Measurements from ENCODE around the gene TRIM66. TPM values are rescaled to one million over a fixed set of nuclear protein-coding genes. Genes with fewer than 3 reads are reported as not detected.

The TRIM66 gene
- total RNA-seq, 2 donors from 2014 or later = 11.2 to 37.2 TPM

- H3K4me1 ChIP-seq = no peaks in the 10 kb centered on the region
- intact Hi-C loops (cut with DNase I) = no loop called here
- TF ChIP-seq POLR2A (IDR thresholded peaks at IDR 0.05) = no peak
- TF ChIP-seq, protein P1, sequence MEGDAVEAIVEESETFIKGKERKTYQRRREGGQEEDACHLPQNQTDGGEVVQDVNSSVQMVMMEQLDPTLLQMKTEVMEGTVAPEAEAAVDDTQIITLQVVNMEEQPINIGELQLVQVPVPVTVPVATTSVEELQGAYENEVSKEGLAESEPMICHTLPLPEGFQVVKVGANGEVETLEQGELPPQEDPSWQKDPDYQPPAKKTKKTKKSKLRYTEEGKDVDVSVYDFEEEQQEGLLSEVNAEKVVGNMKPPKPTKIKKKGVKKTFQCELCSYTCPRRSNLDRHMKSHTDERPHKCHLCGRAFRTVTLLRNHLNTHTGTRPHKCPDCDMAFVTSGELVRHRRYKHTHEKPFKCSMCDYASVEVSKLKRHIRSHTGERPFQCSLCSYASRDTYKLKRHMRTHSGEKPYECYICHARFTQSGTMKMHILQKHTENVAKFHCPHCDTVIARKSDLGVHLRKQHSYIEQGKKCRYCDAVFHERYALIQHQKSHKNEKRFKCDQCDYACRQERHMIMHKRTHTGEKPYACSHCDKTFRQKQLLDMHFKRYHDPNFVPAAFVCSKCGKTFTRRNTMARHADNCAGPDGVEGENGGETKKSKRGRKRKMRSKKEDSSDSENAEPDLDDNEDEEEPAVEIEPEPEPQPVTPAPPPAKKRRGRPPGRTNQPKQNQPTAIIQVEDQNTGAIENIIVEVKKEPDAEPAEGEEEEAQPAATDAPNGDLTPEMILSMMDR (IDR thresholded peaks at IDR 0.05) = no peak
- 91 to 94% methylated on average over 6 of the region's 6 CpGs for WGBS, 2 donors
- H3K9me3 ChIP-seq = no peaks in the 10 kb centered on the region
- ATAC-seq (no peak), DNase-seq (no peak)
- no peak overlapping the region for H3K4me3 ChIP-seq
- H3K27me3 ChIP-seq = no peaks in the 10 kb centered on the region
- H3K36me3 ChIP-seq (replicated peaks in 1 of 2; ENCODE audit: insufficient read depth in 1 of 2, low read depth in 2 of 2) = no peaks in the 10 kb centered on the region
- no peak overlapping the region for H3K27ac ChIP-seq
Observed at GRCh38 chr11:8634498-8634897, 48.0 kb downstream of the TRIM66 start.

- WGBS, 2 donors = 87 to 92% methylated on average over 6 of the region's 6 CpGs
- no peak overlapping the region for H3K27ac ChIP-seq
Observed at GRCh38 chr11:8631395-8632118, 50.9 kb downstream of the TRIM66 start.

DNA sequence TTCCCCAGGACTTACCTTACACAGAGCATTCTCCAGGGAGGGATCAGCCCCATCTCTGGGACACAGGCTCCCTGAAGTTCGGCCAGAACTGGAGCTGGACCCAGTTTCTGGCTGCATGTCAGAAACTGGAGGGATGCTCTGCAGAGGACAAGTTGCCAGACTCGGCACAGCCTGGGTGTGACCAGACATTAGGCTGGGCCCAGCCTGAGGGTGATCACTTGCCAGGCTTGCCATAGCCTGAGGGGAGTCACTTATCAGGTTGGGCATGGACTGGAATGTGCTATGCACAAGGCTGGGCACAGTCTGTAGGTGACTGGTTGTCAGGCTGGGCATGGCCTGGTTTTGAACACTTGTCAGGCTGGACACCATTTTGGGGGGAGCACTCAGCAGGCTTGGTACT lies 57.8 kb downstream of the TRIM66 start:
- intact Hi-C loops (cut with DNase I) = no loop called here
- ATAC-seq = no peak

More at GRCh38 chr11:8631395-8632118, 50.9 kb downstream of the TRIM66 start:
- no peaks in the 10 kb centered on the region for H3K4me1 ChIP-seq
- H3K9me3 ChIP-seq = no peaks in the 10 kb centered on the region
- no peaks in the 10 kb centered on the region for H3K27me3 ChIP-seq
- TF ChIP-seq POLR2A (IDR thresholded peaks at IDR 0.05) = no peak
- TF ChIP-seq, protein P1 (IDR thresholded peaks at IDR 0.05) = no peak
- intact Hi-C loops (cut with DNase I) = no loop called here
- no peaks in the 10 kb centered on the region for H3K36me3 ChIP-seq (replicated peaks in 1 of 2; ENCODE audit: insufficient read depth in 1 of 2, low read depth in 2 of 2)
- ATAC-seq (no peak), DNase-seq (peak in 1 of 4 donors; percentile 17)
- H3K4me3 ChIP-seq = no peak overlapping the region

DNA sequence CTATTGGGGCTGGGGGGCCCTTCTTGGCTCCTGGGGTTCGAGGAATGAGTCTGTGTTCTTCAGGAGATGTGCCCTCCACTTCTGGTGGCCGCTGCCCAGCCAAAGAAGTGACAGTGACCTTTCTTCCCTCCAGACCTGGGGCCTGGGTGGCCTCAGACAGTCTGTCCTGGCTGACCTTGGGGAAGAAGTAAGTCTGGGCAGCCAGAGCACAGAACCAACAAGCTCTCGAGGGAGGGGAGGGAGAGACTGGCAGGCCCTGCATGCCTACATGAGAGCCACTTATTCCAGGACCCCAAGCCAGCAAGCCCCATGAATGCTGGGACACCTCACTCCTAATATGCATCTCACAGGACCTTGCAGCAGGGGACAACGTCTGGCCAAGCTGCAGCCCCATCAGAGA lies 61.3 kb downstream of the TRIM66 start:
- peaks cover 0 to 48% of the 10 kb centered on the region in 2 donors for H3K36me3 ChIP-seq (replicated peaks in 1 of 2; ENCODE audit: insufficient read depth in 1 of 2, low read depth in 2 of 2)

More for the DNA sequence above, 57.8 kb downstream of the TRIM66 start:
- no peak for TF ChIP-seq POLR2A (IDR thresholded peaks at IDR 0.05)
- TF ChIP-seq, protein P1 (IDR thresholded peaks at IDR 0.05) = no peak
- Histone ChIP-seq H3K9me3 (no peaks in the 10 kb centered on the region), H3K27me3 (no peaks in the 10 kb centered on the region), H3K36me3 (replicated peaks in 1 of 2; ENCODE audit: insufficient read depth in 1 of 2, low read depth in 2 of 2) (peaks cover 0 to 32% of the 10 kb centered on the region in 2 donors), H3K27ac (no peak overlapping the region), H3K4me3 (no peak overlapping the region), H3K4me1 (no peaks in the 10 kb centered on the region)
- DNase-seq = no peak
- 86 to 88% methylated on average over 1 to 2 of the region's 2 CpGs for WGBS, 2 donors

More for the DNA sequence above, 61.3 kb downstream of the TRIM66 start:
- 40 to 72% methylated on average over 1 to 4 of the region's 4 CpGs for WGBS, 2 donors
- H3K27ac ChIP-seq = no peak overlapping the region
- H3K9me3 ChIP-seq = no peaks in the 10 kb centered on the region
- intact Hi-C loops (cut with DNase I) = no loop called here
- no peaks in the 10 kb centered on the region for H3K27me3 ChIP-seq
- TF ChIP-seq, protein P1 (IDR thresholded peaks at IDR 0.05) = no peak
- no peak for TF ChIP-seq POLR2A (IDR thresholded peaks at IDR 0.05)
- H3K4me3 ChIP-seq = no peak overlapping the region
- no peak for DNase-seq
- ATAC-seq = no peak
- no peaks in the 10 kb centered on the region for H3K4me1 ChIP-seq

Data from body of pancreas (tissue), 4 donors.